ENCODE data around the gene ITFG2. TPM values are rescaled to one million over a fixed set of nuclear protein-coding genes. Genes with fewer than 3 reads are reported as not detected.

Gene ITFG2
- total RNA-seq, 1 donor from 2014 or later: 12.0 TPM

GRCh38 chr12:2836574-2836973, 24.1 kb downstream of the ITFG2 start:
- peaks cover 2% of the 10 kb centered on the region for H3F3A ChIP-seq (ENCODE audit: low read depth)
- H3K79me2 ChIP-seq (ENCODE audit: low read depth): no peaks in the 10 kb centered on the region
- peaks cover 5% of the 10 kb centered on the region for H4K20me1 ChIP-seq (ENCODE audit: low read depth)
- H3K4me1 ChIP-seq: peaks cover 17% of the 10 kb centered on the region
- H3K36me3 Mint-ChIP-seq: peaks cover 8% of the 10 kb centered on the region
- H3K4me2 ChIP-seq: no peak overlapping the region
- H3K4me1 Mint-ChIP-seq: peaks cover 25% of the 10 kb centered on the region
- no peak overlapping the region for H2AFZ ChIP-seq (replicated peaks)
- H3K4me3 ChIP-seq: no peak overlapping the region
- H3K9me3 ChIP-seq (ENCODE audit: low read depth): no peaks in the 10 kb centered on the region
- H3K27me3 Mint-ChIP-seq (ENCODE audit: insufficient read depth, low read depth): peaks cover 2% of the 10 kb centered on the region
- DNase-seq (ENCODE audit: low spot score): no peak
- H3K36me3 ChIP-seq: no peaks in the 10 kb centered on the region
- H3K4me3 Mint-ChIP-seq: no peak overlapping the region
- H3K27me3 ChIP-seq: no peaks in the 10 kb centered on the region
- no peak for TF ChIP-seq EZH2phosphoT487 (IDR thresholded peaks at IDR 0.05)
- no peak overlapping the region for H3K27ac Mint-ChIP-seq
- H3K27ac ChIP-seq: no peak overlapping the region
- H3K9ac ChIP-seq: no peak overlapping the region
- H3K9me3 Mint-ChIP-seq: no peaks in the 10 kb centered on the region

GRCh38 chr12:2841056-2841650, 28.7 kb downstream of the ITFG2 start:
- no peak for DNase-seq (ENCODE audit: low spot score)
- no peak for TF ChIP-seq CTCF (IDR thresholded peaks at IDR 0.05)
- TF ChIP-seq EZH2phosphoT487 (IDR thresholded peaks at IDR 0.05): no peak
- TF ChIP-seq EZH2 (IDR thresholded peaks at IDR 0.05): no peak

GRCh38 chr12:2842948-2843347, 30.5 kb downstream of the ITFG2 start:
- H3K27ac ChIP-seq: no peak overlapping the region
- H3K36me3 ChIP-seq: no peaks in the 10 kb centered on the region
- Mint-ChIP-seq H3K4me1 (peaks cover 27% of the 10 kb centered on the region), H3K27ac (no peak overlapping the region), H3K36me3 (peaks cover 9% of the 10 kb centered on the region), H3K9me3 (no peaks in the 10 kb centered on the region), H3K4me3 (no peak overlapping the region), H3K27me3 (ENCODE audit: insufficient read depth, low read depth) (peaks cover 9% of the 10 kb centered on the region)
- H3K4me2 ChIP-seq: no peak overlapping the region
- no peaks in the 10 kb centered on the region for H3K79me2 ChIP-seq (ENCODE audit: low read depth)
- H2AFZ ChIP-seq (replicated peaks): no peak overlapping the region
- peaks cover 16% of the 10 kb centered on the region for H3K4me1 ChIP-seq
- H3K27me3 ChIP-seq: no peaks in the 10 kb centered on the region
- H4K20me1 ChIP-seq (ENCODE audit: low read depth): no peaks in the 10 kb centered on the region
- no peak overlapping the region for H3K9ac ChIP-seq
- peaks cover 6% of the 10 kb centered on the region for H3F3A ChIP-seq (ENCODE audit: low read depth)
- H3K9me3 ChIP-seq (ENCODE audit: low read depth): no peaks in the 10 kb centered on the region
- TF ChIP-seq EZH2 (IDR thresholded peaks at IDR 0.05): no peak
- no peak for TF ChIP-seq EZH2phosphoT487 (IDR thresholded peaks at IDR 0.05)
- no peak for TF ChIP-seq CTCF (IDR thresholded peaks at IDR 0.05)
- no peak for DNase-seq (ENCODE audit: low spot score)
- H3K4me3 ChIP-seq: no peak overlapping the region

More at GRCh38 chr12:2841056-2841650, 28.7 kb downstream of the ITFG2 start:
- Histone ChIP-seq H3K9me3 (ENCODE audit: low read depth) (no peaks in the 10 kb centered on the region), H4K20me1 (ENCODE audit: low read depth) (no peaks in the 10 kb centered on the region), H3K27ac (no peak overlapping the region), H3F3A (ENCODE audit: low read depth) (peaks cover 6% of the 10 kb centered on the region), H2AFZ (replicated peaks) (no peak overlapping the region), H3K4me1 (peaks cover 8% of the 10 kb centered on the region), H3K79me2 (ENCODE audit: low read depth) (no peaks in the 10 kb centered on the region), H3K9ac (no peak overlapping the region), H3K27me3 (no peaks in the 10 kb centered on the region), H3K4me2 (no peak overlapping the region), H3K36me3 (no peaks in the 10 kb centered on the region), H3K4me3 (no peak overlapping the region)
- H3K36me3 Mint-ChIP-seq: peaks cover 7% of the 10 kb centered on the region
- peaks cover 16% of the 10 kb centered on the region for H3K4me1 Mint-ChIP-seq
- no peak overlapping the region for H3K4me3 Mint-ChIP-seq
- peaks cover 4% of the 10 kb centered on the region for H3K27me3 Mint-ChIP-seq (ENCODE audit: insufficient read depth, low read depth)
- no peaks in the 10 kb centered on the region for H3K9me3 Mint-ChIP-seq
- no peak overlapping the region for H3K27ac Mint-ChIP-seq

- Histone ChIP-seq H3K36me3 (no peaks in the 10 kb centered on the region), H3K9ac (no peak overlapping the region), H3K4me3 (no peak overlapping the region), H3K79me2 (ENCODE audit: low read depth) (no peaks in the 10 kb centered on the region), H3K27me3 (no peaks in the 10 kb centered on the region), H4K20me1 (ENCODE audit: low read depth) (no peaks in the 10 kb centered on the region), H3K4me1 (peaks cover 23% of the 10 kb centered on the region), H3K9me3 (ENCODE audit: low read depth) (no peaks in the 10 kb centered on the region), H3K4me2 (no peak overlapping the region), H3F3A (ENCODE audit: low read depth) (peaks cover 6% of the 10 kb centered on the region), H2AFZ (replicated peaks) (no peak overlapping the region), H3K27ac (no peak overlapping the region)
- no peaks in the 10 kb centered on the region for H3K9me3 Mint-ChIP-seq
- H3K4me1 Mint-ChIP-seq: peaks cover 45% of the 10 kb centered on the region
- no peak overlapping the region for H3K4me3 Mint-ChIP-seq
- H3K27ac Mint-ChIP-seq: peak overlapping the region; percentile 13
- peaks cover 9% of the 10 kb centered on the region for H3K27me3 Mint-ChIP-seq (ENCODE audit: insufficient read depth, low read depth)
- no peak for TF ChIP-seq EZH2phosphoT487 (IDR thresholded peaks at IDR 0.05)
- no peak for TF ChIP-seq EZH2 (IDR thresholded peaks at IDR 0.05)
- no peak for TF ChIP-seq CTCF (IDR thresholded peaks at IDR 0.05)
- peak; percentile 35 for DNase-seq (ENCODE audit: low spot score)
- peaks cover 5% of the 10 kb centered on the region for H3K36me3 Mint-ChIP-seq
Measured at GRCh38 chr12:2844786-2845185, 32.3 kb downstream of the ITFG2 start.
